Activated CD4-positive, alpha-beta T cell treated with anti-CD3 and anti-CD28 coated beads for 36 hours (primary cell): ENCODE results near the gene ALDH7A1. TPM values are rescaled to one million over a fixed set of nuclear protein-coding genes. Genes with fewer than 3 reads are reported as not detected.
"Not testable (repeated sequence)": the region's sequence is repeated elsewhere in the genome, so short reads cannot be mapped to it uniquely, and the experiment has no call there.

ENCODE experiments used
- ATAC-seq: fragments of 200-7000 bp; cut with Tn5 transposase; one replicate; pipeline ENCODE4 v1.10.0; 2021; ENCODE audit warnings: mild to moderate bottlenecking, moderate library complexity
- CTCF ChIA-PET: fragments of 350-600 bp; sonication (Branson Sonifier 250); formaldehyde crosslinking; loops from one replicate; lab custom pipeline; 2021; ENCODE audit warnings: antibody characterized with exemption; lab: Charles Lee
- POLR2A ChIA-PET: fragments of 350-600 bp; sonication (Branson Sonifier 250); formaldehyde crosslinking; loops from one replicate; lab custom pipeline; 2021; ENCODE audit warnings: antibody characterized with exemption, inconsistent platforms; lab: Charles Lee
- DNase-seq: peaks from one replicate; pipeline ENCODE4 v3.0.0-alpha.2; 2020
- H3K27ac Mint-ChIP-seq: one replicate; pipeline ENCODE4 v1.8.0; 2021; ENCODE audit warnings: mixed read lengths
- H3K27me3 Mint-ChIP-seq: one replicate; pipeline ENCODE4 v1.8.0; 2021; ENCODE audit warnings: mixed read lengths
- H3K36me3 Mint-ChIP-seq: one replicate; pipeline ENCODE4 v1.8.0; 2021; ENCODE audit warnings: low read depth, mixed read lengths
- H3K4me1 Mint-ChIP-seq: one replicate; pipeline ENCODE4 v1.8.0; 2021; ENCODE audit warnings: mixed read lengths
- H3K4me3 Mint-ChIP-seq: one replicate; pipeline ENCODE4 v1.8.0; 2021; ENCODE audit warnings: mild to moderate bottlenecking, moderate library complexity, mixed read lengths
- H3K9me3 Mint-ChIP-seq: one replicate; pipeline ENCODE4 v1.8.0; 2021; ENCODE audit warnings: low read depth, mixed read lengths
- intact Hi-C, 2 experiments: fragments of 100-400 bp; cut with DNase I in 1 of 2; cut with micrococcal nuclease in 1 of 2; formaldehyde crosslinking; loops; one replicate each; pipeline versions ENCODE4 v1.14.2 to v1.15.1; 2022 to 2024; cut with DNase I, micrococcal nuclease
- total RNA-seq, 2 experiments: library from RNA; stranded (reverse); gene quantifications; one replicate each; pipeline ENCODE4 v1.2.3, GENCODE V29; 2021

Gene ALDH7A1
- total RNA-seq, 2 experiments from 2014 or later: 13.2 to 15.4 TPM

GRCh38 chr5:126561908-126562307 is 33.1 kb downstream of the ALDH7A1 start:
- Mint-ChIP-seq H3K4me3 (no peak overlapping the region), H3K27ac (no peak overlapping the region), H3K36me3 (no peaks in the 10 kb centered on the region), H3K27me3 (no peaks in the 10 kb centered on the region), H3K4me1 (no peaks in the 10 kb centered on the region), H3K9me3 (no peaks in the 10 kb centered on the region)
- CTCF ChIA-PET: no interaction called here
- POLR2A ChIA-PET: no interaction called here
- intact Hi-C loops: no loop called here
- ATAC-seq: no peak
- DNase-seq: no peak

GRCh38 chr5:126555101-126555500 is 39.9 kb downstream of the ALDH7A1 start:
- H3K36me3 Mint-ChIP-seq, ATAC-seq, H3K4me3 Mint-ChIP-seq, POLR2A ChIA-PET, H3K9me3 Mint-ChIP-seq, H3K4me1 Mint-ChIP-seq, intact Hi-C loops, H3K27ac Mint-ChIP-seq, CTCF ChIA-PET, H3K27me3 Mint-ChIP-seq, DNase-seq: not testable (repeated sequence)

GRCh38 chr5:126552614-126553013 is 42.4 kb downstream of the ALDH7A1 start:
- H3K9me3 Mint-ChIP-seq: no peaks in the 10 kb centered on the region
- DNase-seq (peak; percentile 9), ATAC-seq (no peak)
- intact Hi-C loops: no loop called here
- CTCF ChIA-PET: interaction anchor here (0.7 kb wide), 1 partner anchor 201 kb away, joined by 3 read pairs; no protein-coding TSS in a partner anchor
- H3K4me1 Mint-ChIP-seq: no peaks in the 10 kb centered on the region
- H3K27me3 Mint-ChIP-seq: no peaks in the 10 kb centered on the region
- no peak overlapping the region for H3K27ac Mint-ChIP-seq
- no peaks in the 10 kb centered on the region for H3K36me3 Mint-ChIP-seq
- H3K4me3 Mint-ChIP-seq: no peak overlapping the region
- POLR2A ChIA-PET: no interaction called here

- Mint-ChIP-seq H3K9me3 (no peaks in the 10 kb centered on the region), H3K36me3 (no peaks in the 10 kb centered on the region), H3K27me3 (no peaks in the 10 kb centered on the region), H3K4me3 (no peak overlapping the region), H3K27ac (no peak overlapping the region), H3K4me1 (no peaks in the 10 kb centered on the region)
- ChIA-PET CTCF (interaction anchor here (1.4 to 14.6 kb wide), 4 partner anchors 188 to 949 kb away, joined by 3 to 173 read pairs (median 49); no protein-coding TSS in a partner anchor), POLR2A (no interaction called here)
- intact Hi-C loops: loop anchor here in 1 of 2 experiments (2.0 kb wide), 1 partner anchor 949 kb away; no protein-coding TSS in a partner anchor
- no peak for ATAC-seq
- peak; percentile 61 for DNase-seq
These were observed 50.8 kb downstream of the ALDH7A1 start for GRCh38 chr5:126544087-126544740.

GRCh38 chr5:126543660-126544059 is 51.4 kb downstream of the ALDH7A1 start:
- DNase-seq (no peak), ATAC-seq (no peak)
- no peaks in the 10 kb centered on the region for H3K36me3 Mint-ChIP-seq
- H3K27me3 Mint-ChIP-seq: no peaks in the 10 kb centered on the region
- intact Hi-C loops: loop anchor here in 1 of 2 experiments (2.0 kb wide), 1 partner anchor 949 kb away; no protein-coding TSS in a partner anchor
- no peak overlapping the region for H3K4me3 Mint-ChIP-seq
- ChIA-PET POLR2A (interaction anchor here (0.6 kb wide), 1 partner anchor 210 kb away, joined by 3 read pairs; no protein-coding TSS in a partner anchor), CTCF (interaction anchor here (0.6 to 14.6 kb wide), 6 partner anchors 44 to 949 kb away, joined by 3 to 173 read pairs (median 6); no protein-coding TSS in a partner anchor)
- H3K4me1 Mint-ChIP-seq: no peaks in the 10 kb centered on the region
- no peak overlapping the region for H3K27ac Mint-ChIP-seq
- H3K9me3 Mint-ChIP-seq: no peaks in the 10 kb centered on the region

GRCh38 chr5:126543009-126543408 is 52.0 kb downstream of the ALDH7A1 start:
- ATAC-seq (no peak), DNase-seq (no peak)
- H3K27me3 Mint-ChIP-seq: no peaks in the 10 kb centered on the region
- no peaks in the 10 kb centered on the region for H3K36me3 Mint-ChIP-seq
- no peak overlapping the region for H3K4me3 Mint-ChIP-seq
- H3K27ac Mint-ChIP-seq: no peak overlapping the region
- intact Hi-C loops: no loop called here
- H3K9me3 Mint-ChIP-seq: no peaks in the 10 kb centered on the region
- CTCF ChIA-PET: interaction anchor here (0.6 to 14.6 kb wide), 6 partner anchors 43 to 950 kb away, joined by 3 to 173 read pairs (median 6); no protein-coding TSS in a partner anchor
- POLR2A ChIA-PET: no interaction called here
- no peaks in the 10 kb centered on the region for H3K4me1 Mint-ChIP-seq

- Mint-ChIP-seq H3K36me3 (no peaks in the 10 kb centered on the region), H3K27ac (no peak overlapping the region), H3K4me1 (no peaks in the 10 kb centered on the region), H3K9me3 (no peaks in the 10 kb centered on the region), H3K4me3 (no peak overlapping the region), H3K27me3 (no peaks in the 10 kb centered on the region)
- ATAC-seq (no peak), DNase-seq (no peak)
- POLR2A ChIA-PET: interaction anchor here (1.0 kb wide), 1 partner anchor 52 kb away, joined by 6 read pairs; the partner anchor contains the start of gene ALDH7A1
- CTCF ChIA-PET: interaction anchor here (1.3 to 14.6 kb wide), 4 partner anchors 42 to 201 kb away, joined by 4 to 173 read pairs (median 51); partner anchors contain the start of gene PHAX
- intact Hi-C loops: no loop called here
These were observed 52.6 kb downstream of the ALDH7A1 start for GRCh38 chr5:126542441-126542840.

- Mint-ChIP-seq H3K27ac (no peak overlapping the region), H3K4me1 (no peaks in the 10 kb centered on the region), H3K9me3 (no peaks in the 10 kb centered on the region), H3K36me3 (no peaks in the 10 kb centered on the region), H3K4me3 (no peak overlapping the region), H3K27me3 (no peaks in the 10 kb centered on the region)
- ATAC-seq: no peak
- no peak for DNase-seq
- ChIA-PET CTCF (interaction anchor here (0.5 to 14.6 kb wide), 10 partner anchors 9 to 199 kb away, joined by 3 to 173 read pairs (median 6); no protein-coding TSS in a partner anchor), POLR2A (no interaction called here)
- intact Hi-C loops: no loop called here
These were observed 54.4 kb downstream of the ALDH7A1 start for GRCh38 chr5:126540631-126541030.

- no peak for DNase-seq
- intact Hi-C loops: loop anchor here (2.0 to 5.0 kb wide), 2 partner anchors 36 to 38 kb away; no protein-coding TSS in a partner anchor
- H3K4me3 Mint-ChIP-seq: no peak overlapping the region
- no peaks in the 10 kb centered on the region for H3K36me3 Mint-ChIP-seq
- ChIA-PET CTCF (interaction anchor here (0.6 to 14.6 kb wide), 9 partner anchors 39 to 207 kb away, joined by 3 to 173 read pairs (median 4); no protein-coding TSS in a partner anchor), POLR2A (no interaction called here)
- no peaks in the 10 kb centered on the region for H3K9me3 Mint-ChIP-seq
- no peaks in the 10 kb centered on the region for H3K27me3 Mint-ChIP-seq
- H3K4me1 Mint-ChIP-seq: no peaks in the 10 kb centered on the region
- no peak overlapping the region for H3K27ac Mint-ChIP-seq
- ATAC-seq: no peak
These were observed 56.4 kb downstream of the ALDH7A1 start for GRCh38 chr5:126538579-126538978.

GRCh38 chr5:126536874-126537273 is 58.1 kb downstream of the ALDH7A1 start:
- no peaks in the 10 kb centered on the region for H3K9me3 Mint-ChIP-seq
- ATAC-seq (no peak), DNase-seq (no peak)
- ChIA-PET POLR2A (no interaction called here), CTCF (interaction anchor here (0.7 to 14.6 kb wide), 3 partner anchors 37 to 196 kb away, joined by 3 to 173 read pairs (median 94); no protein-coding TSS in a partner anchor)
- H3K36me3 Mint-ChIP-seq: no peaks in the 10 kb centered on the region
- no peak overlapping the region for H3K4me3 Mint-ChIP-seq
- intact Hi-C loops: loop anchor here in 1 of 2 experiments (5.0 kb wide), 1 partner anchor 35 kb away; no protein-coding TSS in a partner anchor
- no peak overlapping the region for H3K27ac Mint-ChIP-seq
- H3K4me1 Mint-ChIP-seq: no peaks in the 10 kb centered on the region
- H3K27me3 Mint-ChIP-seq: no peaks in the 10 kb centered on the region

- CTCF ChIA-PET: interaction anchor here (0.7 to 14.6 kb wide), 5 partner anchors 15 to 829 kb away, joined by 3 to 173 read pairs (median 3); no protein-coding TSS in a partner anchor
- H3K9me3 Mint-ChIP-seq: no peaks in the 10 kb centered on the region
- H3K36me3 Mint-ChIP-seq: no peaks in the 10 kb centered on the region
- no peak overlapping the region for H3K4me3 Mint-ChIP-seq
- POLR2A ChIA-PET: no interaction called here
- no peak for ATAC-seq
- intact Hi-C loops: loop anchor here in 1 of 2 experiments (5.0 kb wide), 1 partner anchor 34 kb away; no protein-coding TSS in a partner anchor
- H3K4me1 Mint-ChIP-seq: no peaks in the 10 kb centered on the region
- no peaks in the 10 kb centered on the region for H3K27me3 Mint-ChIP-seq
- H3K27ac Mint-ChIP-seq: no peak overlapping the region
- no peak for DNase-seq
These were observed 59.0 kb downstream of the ALDH7A1 start for GRCh38 chr5:126535856-126536545.
